C4-2B (cell line): ENCODE results near the gene GALNT9.

Source experiments
- CTCF ChIP-seq: fragments of 450-650 bp; conservative IDR thresholded peaks from 2 replicates; pipeline ENCODE4 v1.5.1; 2017; ENCODE audit warnings: mild to moderate bottlenecking
- ZFX ChIP-seq: fragments of 450-650 bp; IDR thresholded peaks from 2 replicates; pipeline ENCODE4 v1.6.1; 2017

GRCh38 chr12:132277374-132277941 lies 51.9 kb downstream of the GALNT9 start:
- TF ChIP-seq CTCF (no peak), ZFX (no peak)
